GM12878 (cell line): Measurements from ENCODE around the gene MESP2. TPM values are rescaled to one million over a fixed set of nuclear protein-coding genes. Genes with fewer than 3 reads are reported as not detected.

Experiments used
- ATAC-seq: fragments of 200-7000 bp; cut with Tn5 transposase; 3 replicates; pipeline ENCODE4 v1.9.1; 2020; ENCODE audit warnings: mild to moderate bottlenecking, moderate library complexity
- BruUV-seq: library from RNA; stranded (reverse); fragments of 400-500 nt; replicated peaks from 2 replicates; lab custom pipeline; 2021; lab: Mats Ljungman, UMichigan
- CTCF ChIA-PET: fragments of 300-600 bp; sonication (Branson Sonifier 250); formaldehyde crosslinking; extraction: SDS; loops from one replicate; lab custom pipeline; 2021; ENCODE audit warnings: inconsistent platforms; lab: Yijun Ruan, JAX
- POLR2A ChIA-PET: fragments of 350-600 bp; formaldehyde crosslinking; extraction: SDS; loops from one replicate; lab custom pipeline; 2021; ENCODE audit warnings: inconsistent platforms; lab: Charles Lee
- RAD21 ChIA-PET: fragments of 300-600 bp; sonication (Branson Sonifier 250); formaldehyde crosslinking; loops from one replicate; lab custom pipeline; 2023; ENCODE audit warnings: antibody characterized with exemption; ENCODE audit not compliant: unreplicated experiment; lab: Charles Lee
- SMC1A ChIA-PET: fragments of 300-600 bp; sonication (Branson Sonifier 250); formaldehyde crosslinking; loops from one replicate; lab custom pipeline; 2023; ENCODE audit not compliant: unreplicated experiment, uncharacterized antibody; lab: Charles Lee
- DNase-seq: peaks from one replicate; pipeline ENCODE4 v3.0.0-alpha.2; 2011; ENCODE audit warnings: low read depth, low spot score
- FAIRE-seq: peaks from 3 replicates; lab custom pipeline; 2011; peaks lifted over from hg19 to GRCh38; lab: Jason Lieb, UNC
- H2AFZ ChIP-seq: 2 replicates; pipeline ENCODE4 v1.6.0; 2011; ENCODE audit warnings: low read depth, low read length, control low read depth; ENCODE audit not compliant: control insufficient read depth
- H3K27ac ChIP-seq: 2 replicates; pipeline ENCODE4 v1.5.1; 2011; ENCODE audit warnings: control low read depth; ENCODE audit not compliant: control insufficient read depth, insufficient read depth
- H3K27me3 ChIP-seq, 2 experiments: replicated peaks in 1 of 2; 2 replicates each; pipeline versions ENCODE4 v1.6.0 to v1.6.1; 2011; ENCODE audit warnings: low read length in 1 of 2; ENCODE audit not compliant: control insufficient read depth in 2 of 2, insufficient read depth in 2 of 2
- H3K36me3 ChIP-seq, 2 experiments: 2 replicates each; pipeline ENCODE4 v1.5.1; 2011; ENCODE audit warnings: low read length in 1 of 2; ENCODE audit not compliant: control insufficient read depth in 2 of 2, insufficient read depth in 2 of 2
- H3K4me1 ChIP-seq: 2 replicates; pipeline ENCODE4 v1.6.1; 2011; ENCODE audit warnings: mild to moderate bottlenecking, low read length, moderate library complexity, mixed read lengths; ENCODE audit not compliant: control insufficient read depth, insufficient read depth
- H3K4me2 ChIP-seq: 2 replicates; pipeline ENCODE4 v1.6.0; 2011; ENCODE audit warnings: control low read depth; ENCODE audit not compliant: control insufficient read depth, insufficient read depth
- H3K4me3 ChIP-seq: fragments of 200-600 bp; sonication (generic); 2 replicates; pipeline ENCODE4 v1.5.1; 2016
- H3K79me2 ChIP-seq: 2 replicates; pipeline ENCODE4 v1.6.0; 2011; ENCODE audit warnings: low read length; ENCODE audit not compliant: control insufficient read depth, insufficient read depth
- H3K9ac ChIP-seq: 2 replicates; pipeline ENCODE4 v1.8.0; 2011; ENCODE audit warnings: low read length, control low read depth, mixed read lengths; ENCODE audit not compliant: control insufficient read depth, insufficient read depth
- H3K9me3 ChIP-seq: replicated peaks from 3 replicates; pipeline ENCODE4 v1.5.1; 2011; ENCODE audit warnings: mild to moderate bottlenecking, low read length; ENCODE audit not compliant: control insufficient read depth, insufficient read depth
- H4K20me1 ChIP-seq: 2 replicates; pipeline ENCODE4 v1.6.0; 2011; ENCODE audit not compliant: control insufficient read depth, insufficient read depth
- CBFB ChIP-seq: IDR thresholded peaks from 2 replicates; pipeline ENCODE4 v1.6.1; 2016; ENCODE audit warnings: antibody characterized with exemption, low read depth
- CBX3 ChIP-seq: fragments of 200-600 bp; sonication (generic); IDR thresholded peaks from 2 replicates; pipeline ENCODE4 v1.6.1; 2016; ENCODE audit warnings: low read depth, borderline replicate concordance
- CREB1 ChIP-seq: IDR thresholded peaks from 2 replicates; pipeline ENCODE4 v1.6.1; 2012; ENCODE audit warnings: low read depth, mild to moderate bottlenecking, inconsistent platforms
- EGR1 ChIP-seq, 2 experiments: IDR thresholded peaks; 1 replicate in 1 of 2; 2 replicates in 1 of 2; pipeline ENCODE4 v1.6.1; 2011 to 2012; ENCODE audit warnings: low read depth in 2 of 2, low read length in 2 of 2, borderline replicate concordance in 1 of 2, mild to moderate bottlenecking in 1 of 2, moderate library complexity in 1 of 2
- ESRRA ChIP-seq: IDR thresholded peaks from 2 replicates; pipeline ENCODE4 v1.6.1; 2012; ENCODE audit warnings: mild to moderate bottlenecking, low read length, improper control_type of control experiment
- GATAD2B ChIP-seq: fragments of 450-650 bp; conservative IDR thresholded peaks from 2 replicates; pipeline ENCODE4 v1.6.1; 2017; ENCODE audit warnings: low read depth, mild to moderate bottlenecking, moderate library complexity
- LARP7 ChIP-seq: fragments of 450-650 bp; IDR thresholded peaks from 2 replicates; pipeline ENCODE4 v1.6.1; 2017; ENCODE audit warnings: mild to moderate bottlenecking
- POLR2AphosphoS2 ChIP-seq: IDR thresholded peaks from 2 replicates; pipeline ENCODE4 v1.6.1; 2011; ENCODE audit warnings: low read depth, mild to moderate bottlenecking, low read length, improper control_type of control experiment, moderate library complexity
- RAD51 ChIP-seq: fragments of 450-650 bp; IDR thresholded peaks from 2 replicates; pipeline ENCODE4 v1.6.1; 2016; ENCODE audit warnings: moderate library complexity, mild to moderate bottlenecking, inconsistent platforms
- SREBF2 ChIP-seq: IDR thresholded peaks from 2 replicates; pipeline ENCODE4 v1.6.1; 2012; ENCODE audit warnings: mild to moderate bottlenecking, low read length
- ZNF217 ChIP-seq: fragments of 450-650 bp; IDR thresholded peaks from 2 replicates; pipeline ENCODE4 v1.6.1; 2017; ENCODE audit warnings: antibody characterized with exemption, mild to moderate bottlenecking
- WGBS: methylation state at CpG from one replicate; pipeline ENCODE4 v1.1.6; 2016; ENCODE audit warnings: low lambda C conversion rate; ENCODE audit not compliant: insufficient replicate concordance, insufficient coverage; ENCODE audit errors: missing lambda C conversion rate; 5-methylcytosine and 5-hydroxymethylcytosine counted together
- in situ Hi-C: fragments of 300-500 bp; cut with MboI; formaldehyde crosslinking; loops from 9 replicates; pipeline ENCODE4 v1.14.3; 2018; ENCODE audit warnings: mixed read lengths
- intact Hi-C: fragments of 100-400 bp; cut with micrococcal nuclease; formaldehyde crosslinking; loops from one replicate; pipeline ENCODE4 v1.14.2; 2022; ENCODE audit not compliant: unreplicated experiment
- polyA plus RNA-seq, 11 experiments: library from polyadenylated mRNA; depleted of rRNA in 4 of 11; unstranded in 6 of 11; stranded (reverse) in 5 of 11; fragments of >200 nt; fragmentation: Nextera tagmentation in 4 of 11; fragmentation: Illumina TruSeq in 1 of 11; extraction: Ambion mirVana in 4 of 11; extraction: Trizol in 1 of 11; gene quantifications; 1 replicate in 1 of 11; 2 replicates in 10 of 11; pipeline versions ENCODE4 v1.2.1 to v1.2.3, GENCODE V29; 2011 to 2016; ENCODE audit warnings: inconsistent platforms in 2 of 11, missing spikeins in 2 of 11, low read depth in 1 of 11
- total RNA-seq, 4 experiments: library from RNA; depleted of rRNA in 3 of 4; stranded (reverse); fragments of >200 nt in 3 of 4; fragmentation: Illumina TruSeq in 1 of 4; extraction: Trizol in 1 of 4; gene quantifications; 2 replicates each; pipeline versions ENCODE4 v1.2.1 to v1.2.3, GENCODE V29; 2013 to 2021
- TF ChIP-seq, protein P1 (sequence below): fragments of 450-650 bp; IDR thresholded peaks from 2 replicates; pipeline ENCODE4 v1.6.1; 2016; ENCODE audit warnings: mild to moderate bottlenecking, moderate library complexity, borderline replicate concordance
- TF ChIP-seq, protein P2 (sequence below): fragments of 150-350 bp; IDR thresholded peaks from 2 replicates; pipeline ENCODE4 v1.6.1; 2014; ENCODE audit warnings: mild to moderate bottlenecking, low read depth, low read length
- TF ChIP-seq, protein P3 (sequence below): fragments of 150-350 bp; IDR thresholded peaks from 2 replicates; pipeline ENCODE4 v1.6.1; 2016; ENCODE audit warnings: low read depth, low read length

MESP2 gene
- total and polyA plus RNA-seq, 10 of the 15 experiments (the other 5 are each of a cell fraction or from before 2014, with no cell fraction given), result 0.04 TPM; not detected in 9

DNA sequence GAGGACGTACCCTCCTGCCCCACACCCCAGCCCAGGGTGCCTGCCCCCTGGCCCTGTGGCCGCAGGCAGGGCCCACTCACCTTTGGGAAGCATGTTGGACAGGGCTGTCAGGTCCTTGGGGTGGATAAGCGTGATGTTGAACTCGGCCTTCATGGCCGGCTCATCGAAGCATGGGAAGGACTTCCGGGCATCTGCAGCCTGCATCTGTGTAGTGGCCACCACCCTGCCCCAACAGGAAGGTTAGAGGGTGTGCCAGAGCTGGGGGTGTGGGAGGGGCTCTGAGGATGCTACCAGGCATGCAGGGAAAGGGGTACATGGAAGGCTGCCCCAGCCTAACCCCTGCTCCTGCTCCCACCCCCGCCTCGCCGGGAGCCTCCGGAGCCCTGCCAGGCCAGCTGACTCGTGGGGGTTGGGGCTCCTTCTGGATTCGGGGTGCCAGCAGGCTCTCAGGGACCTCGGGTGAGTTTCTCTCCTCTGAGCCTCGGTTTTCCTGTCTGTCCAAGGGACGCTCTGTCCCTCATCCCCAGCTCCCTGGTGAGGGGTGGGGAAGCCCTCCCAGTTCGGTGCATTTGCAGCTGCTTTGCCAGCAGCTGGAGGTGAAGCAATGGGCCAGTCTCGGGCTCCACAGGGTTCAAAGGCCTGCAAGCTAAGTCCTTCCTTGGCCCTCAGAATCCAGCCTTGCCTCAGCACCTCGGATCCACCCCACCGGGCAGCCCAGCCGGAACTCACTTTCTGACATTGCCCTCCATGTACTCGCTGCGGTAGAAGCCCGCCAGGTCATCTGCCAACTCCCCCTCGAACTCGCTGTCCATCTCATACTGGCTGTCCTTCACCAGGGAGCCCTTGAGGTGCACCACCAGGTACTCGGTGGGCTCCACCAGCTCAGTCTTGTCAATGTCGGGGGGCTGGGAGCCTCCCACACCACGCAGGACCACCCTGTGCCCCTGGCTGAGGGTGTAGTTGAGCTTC lies 29.4 kb downstream of the MESP2 start:
- no peaks in the 10 kb centered on the region for H3K79me2 ChIP-seq
- in situ Hi-C loops, result no loop called here
- intact Hi-C loops, result no loop called here
- H3K9ac ChIP-seq, result no peak overlapping the region
- ATAC-seq, result no peak
- no peaks in the 10 kb centered on the region for H3K4me1 ChIP-seq
- no peak for DNase-seq
- FAIRE-seq, result no peak
- CTCF ChIA-PET, result no interaction called here
- H3K27ac ChIP-seq, result no peak overlapping the region
- no peak overlapping the region for H2AFZ ChIP-seq
- 38% methylated on average over 29 of the region's 29 CpGs for WGBS
- RAD21 ChIA-PET, result interaction anchor here (1.4 kb wide), 1 partner anchor 70 kb away, joined by 4 read pairs; no protein-coding TSS in a partner anchor
- POLR2A ChIA-PET, result no interaction called here
- H3K4me2 ChIP-seq, result no peak overlapping the region
- no peak overlapping the region for H3K4me3 ChIP-seq
- H4K20me1 ChIP-seq, result no peaks in the 10 kb centered on the region; the same call in 1 of the 2 replicates
- BruUV-seq, result no TSS peak
- SMC1A ChIA-PET, result interaction anchor here (1.3 kb wide), 1 partner anchor 69 kb away, joined by 3 read pairs; no protein-coding TSS in a partner anchor
- H3K27me3 ChIP-seq, result no peaks in the 10 kb centered on the region; a peak in 1 of 4 replicates
- no peaks in the 10 kb centered on the region for H3K36me3 ChIP-seq
- no peaks in the 10 kb centered on the region for H3K9me3 ChIP-seq
- TF ChIP-seq, protein P1, sequence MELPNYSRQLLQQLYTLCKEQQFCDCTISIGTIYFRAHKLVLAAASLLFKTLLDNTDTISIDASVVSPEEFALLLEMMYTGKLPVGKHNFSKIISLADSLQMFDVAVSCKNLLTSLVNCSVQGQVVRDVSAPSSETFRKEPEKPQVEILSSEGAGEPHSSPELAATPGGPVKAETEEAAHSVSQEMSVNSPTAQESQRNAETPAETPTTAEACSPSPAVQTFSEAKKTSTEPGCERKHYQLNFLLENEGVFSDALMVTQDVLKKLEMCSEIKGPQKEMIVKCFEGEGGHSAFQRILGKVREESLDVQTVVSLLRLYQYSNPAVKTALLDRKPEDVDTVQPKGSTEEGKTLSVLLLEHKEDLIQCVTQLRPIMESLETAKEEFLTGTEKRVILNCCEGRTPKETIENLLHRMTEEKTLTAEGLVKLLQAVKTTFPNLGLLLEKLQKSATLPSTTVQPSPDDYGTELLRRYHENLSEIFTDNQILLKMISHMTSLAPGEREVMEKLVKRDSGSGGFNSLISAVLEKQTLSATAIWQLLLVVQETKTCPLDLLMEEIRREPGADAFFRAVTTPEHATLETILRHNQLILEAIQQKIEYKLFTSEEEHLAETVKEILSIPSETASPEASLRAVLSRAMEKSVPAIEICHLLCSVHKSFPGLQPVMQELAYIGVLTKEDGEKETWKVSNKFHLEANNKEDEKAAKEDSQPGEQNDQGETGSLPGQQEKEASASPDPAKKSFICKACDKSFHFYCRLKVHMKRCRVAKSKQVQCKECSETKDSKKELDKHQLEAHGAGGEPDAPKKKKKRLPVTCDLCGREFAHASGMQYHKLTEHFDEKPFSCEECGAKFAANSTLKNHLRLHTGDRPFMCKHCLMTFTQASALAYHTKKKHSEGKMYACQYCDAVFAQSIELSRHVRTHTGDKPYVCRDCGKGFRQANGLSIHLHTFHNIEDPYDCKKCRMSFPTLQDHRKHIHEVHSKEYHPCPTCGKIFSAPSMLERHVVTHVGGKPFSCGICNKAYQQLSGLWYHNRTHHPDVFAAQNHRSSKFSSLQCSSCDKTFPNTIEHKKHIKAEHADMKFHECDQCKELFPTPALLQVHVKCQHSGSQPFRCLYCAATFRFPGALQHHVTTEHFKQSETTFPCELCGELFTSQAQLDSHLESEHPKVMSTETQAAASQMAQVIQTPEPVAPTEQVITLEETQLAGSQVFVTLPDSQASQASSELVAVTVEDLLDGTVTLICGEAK, result no peak
- TF ChIP-seq EGR1 (IDR thresholded peaks at IDR 0.05; ENCODE audit: borderline replicate concordance in 1 of 2, low read depth in 2 of 2, low read length in 2 of 2), result no peak
- TF ChIP-seq, protein P2, sequence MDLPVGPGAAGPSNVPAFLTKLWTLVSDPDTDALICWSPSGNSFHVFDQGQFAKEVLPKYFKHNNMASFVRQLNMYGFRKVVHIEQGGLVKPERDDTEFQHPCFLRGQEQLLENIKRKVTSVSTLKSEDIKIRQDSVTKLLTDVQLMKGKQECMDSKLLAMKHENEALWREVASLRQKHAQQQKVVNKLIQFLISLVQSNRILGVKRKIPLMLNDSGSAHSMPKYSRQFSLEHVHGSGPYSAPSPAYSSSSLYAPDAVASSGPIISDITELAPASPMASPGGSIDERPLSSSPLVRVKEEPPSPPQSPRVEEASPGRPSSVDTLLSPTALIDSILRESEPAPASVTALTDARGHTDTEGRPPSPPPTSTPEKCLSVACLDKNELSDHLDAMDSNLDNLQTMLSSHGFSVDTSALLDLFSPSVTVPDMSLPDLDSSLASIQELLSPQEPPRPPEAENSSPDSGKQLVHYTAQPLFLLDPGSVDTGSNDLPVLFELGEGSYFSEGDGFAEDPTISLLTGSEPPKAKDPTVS, result no peak
- TF ChIP-seq SREBF2, result no peak
- TF ChIP-seq ZNF217, result no peak
- TF ChIP-seq, protein P3, sequence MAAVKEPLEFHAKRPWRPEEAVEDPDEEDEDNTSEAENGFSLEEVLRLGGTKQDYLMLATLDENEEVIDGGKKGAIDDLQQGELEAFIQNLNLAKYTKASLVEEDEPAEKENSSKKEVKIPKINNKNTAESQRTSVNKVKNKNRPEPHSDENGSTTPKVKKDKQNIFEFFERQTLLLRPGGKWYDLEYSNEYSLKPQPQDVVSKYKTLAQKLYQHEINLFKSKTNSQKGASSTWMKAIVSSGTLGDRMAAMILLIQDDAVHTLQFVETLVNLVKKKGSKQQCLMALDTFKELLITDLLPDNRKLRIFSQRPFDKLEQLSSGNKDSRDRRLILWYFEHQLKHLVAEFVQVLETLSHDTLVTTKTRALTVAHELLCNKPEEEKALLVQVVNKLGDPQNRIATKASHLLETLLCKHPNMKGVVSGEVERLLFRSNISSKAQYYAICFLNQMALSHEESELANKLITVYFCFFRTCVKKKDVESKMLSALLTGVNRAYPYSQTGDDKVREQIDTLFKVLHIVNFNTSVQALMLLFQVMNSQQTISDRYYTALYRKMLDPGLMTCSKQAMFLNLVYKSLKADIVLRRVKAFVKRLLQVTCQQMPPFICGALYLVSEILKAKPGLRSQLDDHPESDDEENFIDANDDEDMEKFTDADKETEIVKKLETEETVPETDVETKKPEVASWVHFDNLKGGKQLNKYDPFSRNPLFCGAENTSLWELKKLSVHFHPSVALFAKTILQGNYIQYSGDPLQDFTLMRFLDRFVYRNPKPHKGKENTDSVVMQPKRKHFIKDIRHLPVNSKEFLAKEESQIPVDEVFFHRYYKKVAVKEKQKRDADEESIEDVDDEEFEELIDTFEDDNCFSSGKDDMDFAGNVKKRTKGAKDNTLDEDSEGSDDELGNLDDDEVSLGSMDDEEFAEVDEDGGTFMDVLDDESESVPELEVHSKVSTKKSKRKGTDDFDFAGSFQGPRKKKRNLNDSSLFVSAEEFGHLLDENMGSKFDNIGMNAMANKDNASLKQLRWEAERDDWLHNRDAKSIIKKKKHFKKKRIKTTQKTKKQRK, result no peak
- no peak for TF ChIP-seq RAD51
- TF ChIP-seq POLR2AphosphoS2, result no peak
- TF ChIP-seq GATAD2B, result no peak
- TF ChIP-seq LARP7, result no peak
- TF ChIP-seq CBX3, result no peak
- TF ChIP-seq ESRRA, result no peak
- TF ChIP-seq CREB1, result no peak
- no peak for TF ChIP-seq CBFB
